SK-N-SH treated with all-trans-retinoic acid at 6 μM for 48 hours (cell line): ENCODE measurements around the gene OSBPL2.

Experiments
- BACH2 ChIP-seq: fragments of 250-450 bp; sonication (Bioruptor Pico); IDR thresholded peaks from 2 replicates; pipeline ENCODE4 v1.9.0; 2021; ENCODE audit warnings: mild to moderate bottlenecking, borderline replicate concordance
- ESRRG ChIP-seq: fragments of 250-450 bp; sonication (Bioruptor Pico); IDR thresholded peaks from 2 replicates; pipeline ENCODE4 v1.6.1; 2021; ENCODE audit warnings: mild to moderate bottlenecking
- GLIS3 ChIP-seq: fragments of 250-450 bp; sonication (Bioruptor Pico); IDR thresholded peaks from 2 replicates; pipeline ENCODE4 v1.5.0; 2020; ENCODE audit warnings: mild to moderate bottlenecking, moderate library complexity
- RARB ChIP-seq: fragments of 250-450 bp; sonication (Bioruptor Pico); IDR thresholded peaks from 2 replicates; pipeline ENCODE4 v1.8.0; 2021; ENCODE audit warnings: mild to moderate bottlenecking, moderate library complexity
- TCF4 ChIP-seq: fragments of 250-450 bp; sonication (Bioruptor Pico); IDR thresholded peaks from 2 replicates; pipeline ENCODE4 v1.8.0; 2021; ENCODE audit warnings: mild to moderate bottlenecking, moderate library complexity, borderline replicate concordance
- ZC3H10 ChIP-seq: fragments of 250-450 bp; sonication (Bioruptor Pico); IDR thresholded peaks from 2 replicates; pipeline ENCODE4 v1.5.1; 2021; ENCODE audit warnings: mild to moderate bottlenecking, moderate library complexity
- ZFP3 ChIP-seq: fragments of 250-450 bp; sonication (Bioruptor Pico); IDR thresholded peaks from 2 replicates; pipeline ENCODE4 v1.5.0; 2020; ENCODE audit warnings: mild to moderate bottlenecking, moderate library complexity
- ZFP30 ChIP-seq: fragments of 450-650 bp; formaldehyde crosslinking; IDR thresholded peaks from 2 replicates; pipeline ENCODE4 v1.5.0; 2022; ENCODE audit warnings: mild to moderate bottlenecking, moderate library complexity
- TF ChIP-seq, protein P1 (sequence below): fragments of 250-450 bp; sonication (Bioruptor Pico); IDR thresholded peaks from 2 replicates; pipeline ENCODE4 v1.8.0; 2020; ENCODE audit warnings: mild to moderate bottlenecking, moderate library complexity, borderline replicate concordance

DNA sequence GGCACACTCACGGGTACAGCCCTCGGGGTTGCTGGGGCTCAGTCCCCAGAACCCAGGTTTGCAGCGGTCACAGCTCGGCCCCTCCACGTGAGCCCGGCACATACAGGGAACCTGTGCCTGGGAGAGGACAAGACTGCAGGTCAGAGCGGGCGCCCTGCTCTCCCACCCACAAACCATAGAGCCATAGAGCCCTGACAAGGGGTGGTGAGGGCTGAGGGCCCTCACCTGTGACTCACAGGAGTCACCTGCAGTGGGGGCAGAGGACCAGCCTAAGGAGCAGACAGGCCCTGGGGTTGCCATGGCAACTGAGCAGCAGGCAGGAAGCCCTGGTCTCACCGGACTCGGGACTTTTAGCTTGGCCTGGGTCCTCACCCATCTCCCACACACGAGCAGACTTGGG, 98.0 kb downstream of the OSBPL2 start:
- TF ChIP-seq ESRRG (CRISPR knock-in tag), result no peak
- no peak for TF ChIP-seq TCF4 (CRISPR knock-in tag)
- TF ChIP-seq RARB (CRISPR knock-in tag), result no peak
- TF ChIP-seq, protein P1, sequence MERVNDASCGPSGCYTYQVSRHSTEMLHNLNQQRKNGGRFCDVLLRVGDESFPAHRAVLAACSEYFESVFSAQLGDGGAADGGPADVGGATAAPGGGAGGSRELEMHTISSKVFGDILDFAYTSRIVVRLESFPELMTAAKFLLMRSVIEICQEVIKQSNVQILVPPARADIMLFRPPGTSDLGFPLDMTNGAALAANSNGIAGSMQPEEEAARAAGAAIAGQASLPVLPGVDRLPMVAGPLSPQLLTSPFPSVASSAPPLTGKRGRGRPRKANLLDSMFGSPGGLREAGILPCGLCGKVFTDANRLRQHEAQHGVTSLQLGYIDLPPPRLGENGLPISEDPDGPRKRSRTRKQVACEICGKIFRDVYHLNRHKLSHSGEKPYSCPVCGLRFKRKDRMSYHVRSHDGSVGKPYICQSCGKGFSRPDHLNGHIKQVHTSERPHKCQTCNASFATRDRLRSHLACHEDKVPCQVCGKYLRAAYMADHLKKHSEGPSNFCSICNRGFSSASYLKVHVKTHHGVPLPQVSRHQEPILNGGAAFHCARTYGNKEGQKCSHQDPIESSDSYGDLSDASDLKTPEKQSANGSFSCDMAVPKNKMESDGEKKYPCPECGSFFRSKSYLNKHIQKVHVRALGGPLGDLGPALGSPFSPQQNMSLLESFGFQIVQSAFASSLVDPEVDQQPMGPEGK, result no peak
- TF ChIP-seq ZFP30 (CRISPR knock-in tag), result no peak
- TF ChIP-seq ZFP3, result no peak
- no peak for TF ChIP-seq ZC3H10 (CRISPR knock-in tag)
- no peak for TF ChIP-seq GLIS3 (CRISPR knock-in tag)
- TF ChIP-seq BACH2 (CRISPR knock-in tag), result no peak
